HG02571 (cell line): Measurements from ENCODE around the gene MS4A3.
"Not testable (repeated sequence)": the region's sequence is repeated elsewhere in the genome, so short reads cannot be mapped to it uniquely, and the experiment has no call there.

Source experiments
- ATAC-seq: cut with Tn5 transposase; IDR thresholded peaks from one replicate; pipeline ENCODE4 v1.9.1; 2021; ENCODE audit warnings: mild to moderate bottlenecking, moderate library complexity; ENCODE audit not compliant: unreplicated experiment

MS4A3 gene

GRCh38 chr11:60088364-60088763 lies 31.9 kb downstream of the MS4A3 start, which contains the start of gene MS4A2:
TSS of gene MS4A2 (plus strand) at chr11:60088664. CDS start at chr11:60088766, 102 bp downstream.
- ATAC-seq, result no peak

DNA sequence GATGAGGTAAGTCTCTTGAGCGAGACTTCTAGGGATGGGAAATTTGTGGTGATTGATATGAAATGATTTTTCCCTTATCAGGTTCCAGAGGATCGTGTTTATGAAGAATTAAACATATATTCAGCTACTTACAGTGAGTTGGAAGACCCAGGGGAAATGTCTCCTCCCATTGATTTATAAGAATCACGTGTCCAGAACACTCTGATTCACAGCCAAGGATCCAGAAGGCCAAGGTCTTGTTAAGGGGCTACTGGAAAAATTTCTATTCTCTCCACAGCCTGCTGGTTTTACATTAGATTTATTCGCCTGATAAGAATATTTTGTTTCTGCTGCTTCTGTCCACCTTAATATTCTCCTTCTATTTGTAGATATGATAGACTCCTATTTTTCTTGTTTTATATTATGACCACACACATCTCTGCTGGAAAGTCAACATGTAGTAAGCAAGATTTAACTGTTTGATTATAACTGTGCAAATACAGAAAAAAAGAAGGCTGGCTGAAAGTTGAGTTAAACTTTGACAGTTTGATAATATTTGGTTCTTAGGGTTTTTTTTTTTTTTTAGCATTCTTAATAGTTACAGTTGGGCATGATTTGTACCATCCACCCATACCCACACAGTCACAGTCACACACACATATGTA lies 39.1 kb downstream of the MS4A3 start:
- no peak for ATAC-seq

- no peak for ATAC-seq
Measured at GRCh38 chr11:60097189-60097588, 40.7 kb downstream of the MS4A3 start.

DNA sequence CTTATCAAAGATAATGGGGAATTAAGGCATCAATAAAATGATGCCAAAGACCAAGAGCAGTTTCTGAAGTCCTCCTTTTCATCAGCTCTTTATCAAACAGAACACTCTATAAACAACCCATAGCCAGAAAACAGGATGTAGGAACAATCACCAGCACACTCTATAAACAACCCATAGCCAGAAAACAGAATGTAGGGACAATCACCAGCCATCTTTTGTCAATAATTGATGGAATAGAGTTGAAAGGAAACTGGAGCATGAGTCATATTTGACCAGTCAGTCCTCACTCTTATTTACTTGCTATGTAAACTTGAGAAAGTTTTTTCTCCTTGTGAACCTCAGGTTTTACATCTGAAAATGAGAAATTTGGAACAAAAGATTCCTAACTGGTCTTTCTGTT lies 42.0 kb downstream of the MS4A3 start:
- ATAC-seq, result no peak

DNA sequence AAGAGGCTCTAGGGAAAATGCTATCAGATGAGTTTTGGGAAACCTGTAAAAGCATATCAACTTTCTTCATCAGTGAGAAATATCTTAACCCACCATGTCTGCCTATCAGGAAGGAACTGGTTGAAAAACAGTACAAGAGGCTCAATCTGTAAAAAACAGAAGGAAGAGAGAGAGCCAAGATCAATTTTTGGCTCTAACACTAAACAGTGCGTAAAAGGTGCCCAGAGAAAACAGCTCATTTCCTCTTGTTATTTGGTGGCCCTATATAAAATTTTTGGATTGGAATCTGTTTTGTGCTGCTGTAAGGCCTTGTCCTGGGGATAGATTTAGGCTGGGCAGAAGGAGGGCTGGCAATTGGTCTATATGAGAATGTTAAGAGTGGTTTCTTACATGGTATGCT lies 44.1 kb downstream of the MS4A3 start:
- ATAC-seq, result no peak

DNA sequence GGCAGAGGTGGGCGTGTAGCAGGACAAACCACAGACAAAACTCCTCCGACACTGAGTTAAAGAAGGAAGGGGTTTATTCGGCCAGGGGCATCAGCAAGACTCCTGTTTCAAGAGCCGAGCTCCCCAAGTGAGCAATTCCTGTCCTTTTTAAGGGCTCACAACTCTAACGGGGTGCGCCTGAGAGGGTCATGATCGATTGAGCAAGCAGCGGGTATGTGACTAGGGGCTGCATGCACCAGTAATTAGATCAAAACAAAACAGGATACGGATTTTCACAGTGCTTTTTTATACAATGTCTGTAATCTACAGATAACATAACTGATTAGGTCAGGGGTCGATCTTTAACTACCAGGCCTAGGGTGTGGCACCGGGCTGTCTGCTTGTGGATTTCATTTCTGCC lies 44.9 kb downstream of the MS4A3 start:
- not testable (repeated sequence) for ATAC-seq

DNA sequence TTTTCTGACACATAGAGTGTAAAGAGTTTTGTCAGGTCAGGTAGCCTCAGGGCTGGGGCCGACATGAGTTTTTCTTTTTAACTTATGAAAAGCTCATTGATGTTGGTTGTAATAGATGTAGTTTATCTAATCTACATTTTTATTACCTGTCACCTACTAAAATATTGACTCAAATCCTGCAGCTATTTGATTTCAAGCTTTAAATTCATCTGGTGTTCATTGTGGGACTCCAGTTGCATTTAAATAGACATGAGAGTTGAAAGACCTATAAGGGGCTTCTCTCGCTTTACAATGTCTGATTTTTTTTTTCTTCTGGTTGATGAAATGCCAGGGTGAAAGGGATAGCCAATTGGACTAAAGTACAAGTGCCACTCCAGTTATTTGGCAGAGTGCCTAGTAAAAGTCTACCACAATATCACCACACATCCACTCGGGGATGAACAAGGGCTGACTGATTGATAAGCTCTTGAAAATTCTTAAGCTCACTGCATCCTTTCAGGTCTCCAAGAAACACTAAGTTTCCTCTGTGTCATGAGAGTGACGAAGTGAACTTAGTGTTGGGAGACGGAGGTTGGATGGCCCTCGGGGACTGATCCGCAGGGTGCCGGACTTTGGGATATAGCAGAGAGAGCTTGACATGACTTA lies 48.1 kb downstream of the MS4A3 start:
- ATAC-seq, result not testable (repeated sequence)

GRCh38 chr11:60108631-60109030 lies 52.2 kb downstream of the MS4A3 start:
- not testable (repeated sequence) for ATAC-seq

GRCh38 chr11:60111793-60112192 lies 55.3 kb downstream of the MS4A3 start:
- ATAC-seq, result no peak

GRCh38 chr11:60116996-60117790 lies 60.7 kb downstream of the MS4A3 start:
- no peak for ATAC-seq

- no peak for ATAC-seq
Measured at GRCh38 chr11:60118338-60118737, 61.9 kb downstream of the MS4A3 start.

GRCh38 chr11:60119710-60120109 lies 63.2 kb downstream of the MS4A3 start:
- no peak for ATAC-seq
